Activated CD4-positive, CD25-positive, alpha-beta regulatory T cell (primary cell): ENCODE data around the gene NINJ2.

Source experiments
- DNase-seq, 4 experiments: peaks; one replicate each; lab custom pipeline; 2025; lab: John Stamatoyannopoulos, UW

The NINJ2 gene

DNA sequence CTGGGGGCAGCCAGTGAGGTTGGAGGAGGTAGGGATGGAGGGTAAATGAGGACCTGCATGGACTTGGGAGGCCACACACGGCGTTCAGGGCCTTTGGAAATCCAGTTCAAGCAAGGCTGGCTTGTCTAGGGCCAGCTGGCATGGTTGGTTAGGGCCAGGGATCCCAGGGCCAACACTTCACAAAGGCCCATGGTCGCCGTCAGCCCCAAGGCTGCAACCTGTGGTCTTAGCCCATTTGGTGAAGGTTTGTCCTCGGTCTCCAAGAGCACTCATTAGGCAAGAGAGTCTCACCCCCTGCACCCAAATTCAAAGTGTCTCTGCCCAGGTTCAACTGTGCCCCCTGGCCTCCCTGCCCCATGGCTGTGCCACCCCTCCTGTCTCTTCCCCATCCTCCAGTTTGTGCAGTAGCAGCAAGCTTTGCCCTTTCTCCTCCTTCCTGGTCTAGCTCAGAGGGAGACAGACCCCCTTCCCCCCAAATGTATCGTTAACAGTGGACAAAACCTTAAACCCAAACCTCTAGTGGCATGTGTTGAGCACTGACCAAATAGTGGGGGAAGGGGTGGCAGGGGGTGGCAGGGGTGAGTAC is 94.1 kb downstream of the NINJ2 start:
- no peak for DNase-seq

DNA sequence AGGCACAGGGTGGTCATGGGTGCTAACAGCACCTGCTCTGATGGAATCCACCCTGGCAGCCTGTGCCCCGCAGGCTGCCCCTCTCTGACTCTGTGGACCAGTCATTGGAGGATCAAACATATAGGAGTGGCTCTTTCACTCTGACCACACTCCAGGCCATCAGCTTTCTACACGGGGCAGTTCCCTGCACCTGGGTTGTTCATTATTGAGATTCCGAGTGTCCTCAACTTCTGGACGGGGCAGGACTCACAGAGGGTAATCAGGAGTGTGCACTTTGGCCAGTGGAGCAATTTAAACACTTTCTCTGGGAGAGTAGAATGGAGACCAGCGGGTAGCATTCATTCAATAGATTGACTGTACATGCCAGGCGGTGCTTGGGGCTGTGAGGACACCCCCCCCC is 94.8 kb downstream of the NINJ2 start:
- no peak for DNase-seq

- DNase-seq = no peak
Measured at GRCh38 chr12:565589-566105, 97.6 kb downstream of the NINJ2 start.

GRCh38 chr12:565161-565560 is 98.1 kb downstream of the NINJ2 start:
- no peak for DNase-seq

DNA sequence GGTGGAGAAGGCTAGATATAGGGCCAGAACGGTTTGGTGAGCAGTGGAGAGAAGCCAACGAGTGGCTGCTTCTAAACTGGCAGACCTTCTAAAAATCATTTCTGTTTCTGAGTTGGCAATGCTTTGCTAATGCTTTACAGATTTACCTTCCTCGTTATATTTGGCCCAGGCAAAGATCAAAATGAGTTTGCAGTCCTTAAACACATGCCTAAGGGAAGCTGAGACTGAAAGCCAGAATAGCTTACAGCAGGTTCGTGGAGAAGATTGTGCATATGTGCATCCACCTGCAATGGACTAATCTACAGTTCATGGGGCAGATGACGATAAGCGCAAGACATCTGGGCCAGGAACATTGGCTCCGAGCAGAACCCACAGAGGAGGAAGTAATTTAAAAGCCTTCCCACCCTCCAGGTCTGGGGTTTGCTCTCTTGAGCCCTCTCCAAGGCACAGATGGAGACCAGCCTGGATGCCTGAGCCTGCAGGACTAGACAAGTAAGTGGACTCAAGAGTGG is 99.4 kb downstream of the NINJ2 start:
- no peak for DNase-seq

GRCh38 chr12:563250-563781 is 99.9 kb downstream of the NINJ2 start:
- peak in 1 of 4 experiments; percentile 9 for DNase-seq

DNA sequence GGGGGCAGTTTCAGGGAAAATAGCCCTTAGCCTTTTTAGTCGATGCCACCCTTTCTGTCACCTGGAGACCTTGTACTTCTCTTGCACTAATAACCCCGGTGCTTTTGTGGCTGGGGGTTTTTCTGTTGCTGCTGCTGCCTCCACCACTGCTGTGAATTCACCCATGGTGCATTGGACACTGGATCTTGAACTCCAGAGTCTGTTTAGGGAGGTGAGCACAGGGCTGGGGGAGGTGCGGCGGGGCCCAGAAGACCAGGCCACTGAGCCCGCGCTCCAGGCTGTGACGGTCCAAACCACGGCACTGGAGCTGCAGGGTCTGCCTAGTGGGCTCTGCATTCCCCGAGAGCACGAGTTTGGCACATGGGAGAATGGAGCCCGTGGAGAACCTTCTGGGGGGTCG is 100.6 kb downstream of the NINJ2 start:
- no peak for DNase-seq

GRCh38 chr12:561908-562593 is 101.2 kb downstream of the NINJ2 start:
- DNase-seq = no peak

DNA sequence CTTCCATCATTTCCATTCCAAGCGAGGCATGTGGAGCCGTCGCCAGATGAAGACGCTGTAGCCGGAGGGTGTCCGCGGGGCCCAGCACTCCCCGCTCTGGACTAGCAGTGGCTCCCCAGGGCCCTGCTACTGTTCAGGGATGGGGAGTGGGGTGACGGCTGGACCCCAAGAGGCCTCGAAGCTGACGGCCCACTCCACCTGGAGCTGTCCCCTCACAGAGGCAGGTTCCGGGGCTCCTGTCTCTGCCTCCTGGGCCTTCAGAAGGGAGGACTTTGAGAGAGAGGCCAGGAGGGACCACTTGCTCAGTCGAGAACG is 101.9 kb downstream of the NINJ2 start:
- DNase-seq = no peak

GRCh38 chr12:560691-561390 is 102.4 kb downstream of the NINJ2 start:
- DNase-seq = no peak

DNA sequence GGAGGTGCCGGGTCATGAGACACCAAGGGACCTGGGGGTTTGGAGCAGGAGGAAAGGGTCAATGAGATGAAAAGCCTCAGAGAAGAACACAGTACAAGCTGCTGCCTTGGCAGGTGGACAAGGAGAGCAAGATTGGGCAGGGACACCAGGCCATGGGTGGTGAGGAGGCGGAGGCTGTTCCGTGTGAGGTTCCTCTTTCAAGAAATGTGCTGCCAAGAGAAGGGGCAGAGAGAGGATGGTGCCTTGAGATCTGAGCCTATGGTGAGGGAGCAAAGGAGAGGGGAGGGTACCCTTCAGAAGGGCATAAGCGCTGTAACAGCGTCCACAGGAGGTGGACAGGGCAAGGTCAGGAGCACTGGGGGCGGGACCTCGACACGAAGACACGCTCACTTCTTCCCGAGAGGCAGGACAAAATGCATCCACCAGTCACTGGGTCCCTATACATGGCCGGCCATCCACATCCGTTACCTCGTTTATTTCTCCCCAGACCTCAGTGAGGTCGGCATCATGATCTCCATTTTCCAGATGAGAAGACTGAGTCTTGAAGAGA is 103.3 kb downstream of the NINJ2 start:
- DNase-seq = no peak

GRCh38 chr12:559208-559905 is 103.9 kb downstream of the NINJ2 start:
- no peak for DNase-seq

DNA sequence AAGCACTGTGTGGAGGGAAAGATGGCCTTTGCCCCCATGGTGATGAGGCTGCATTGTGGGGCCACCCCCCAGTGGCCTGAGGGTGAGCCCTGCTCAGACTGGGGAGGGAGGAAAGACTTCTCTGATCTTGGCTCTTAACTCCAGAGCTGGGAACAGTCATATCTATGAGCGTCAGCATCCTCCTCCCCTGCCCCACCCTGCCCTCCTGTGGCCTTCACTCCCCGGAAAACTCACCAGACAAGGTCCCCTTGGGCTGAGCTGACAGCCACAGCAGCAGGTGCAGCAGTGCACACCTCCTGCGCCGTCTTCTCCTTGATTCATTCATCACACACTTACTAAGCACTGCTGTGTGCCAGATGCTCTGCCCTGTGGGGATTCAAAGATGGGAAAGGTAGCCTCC is 104.7 kb downstream of the NINJ2 start:
- no peak for DNase-seq

- no peak for DNase-seq
Measured at GRCh38 chr12:556498-556897, 106.7 kb downstream of the NINJ2 start.

DNA sequence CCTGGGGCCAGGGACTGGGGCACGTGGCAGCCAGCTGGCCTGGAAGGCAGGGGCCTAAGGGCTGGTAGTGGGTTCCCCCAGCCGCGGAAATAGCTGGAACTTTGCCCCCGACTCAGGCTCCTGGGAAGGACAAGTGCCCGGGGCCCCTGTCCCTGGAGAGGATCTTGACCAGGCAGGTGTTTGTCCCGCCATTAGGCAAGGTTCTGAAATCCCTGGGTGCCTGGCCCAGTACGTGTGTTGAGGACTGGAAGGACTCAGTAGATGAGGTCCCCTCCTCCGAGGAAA is 109.3 kb downstream of the NINJ2 start:
- no peak for DNase-seq

DNA sequence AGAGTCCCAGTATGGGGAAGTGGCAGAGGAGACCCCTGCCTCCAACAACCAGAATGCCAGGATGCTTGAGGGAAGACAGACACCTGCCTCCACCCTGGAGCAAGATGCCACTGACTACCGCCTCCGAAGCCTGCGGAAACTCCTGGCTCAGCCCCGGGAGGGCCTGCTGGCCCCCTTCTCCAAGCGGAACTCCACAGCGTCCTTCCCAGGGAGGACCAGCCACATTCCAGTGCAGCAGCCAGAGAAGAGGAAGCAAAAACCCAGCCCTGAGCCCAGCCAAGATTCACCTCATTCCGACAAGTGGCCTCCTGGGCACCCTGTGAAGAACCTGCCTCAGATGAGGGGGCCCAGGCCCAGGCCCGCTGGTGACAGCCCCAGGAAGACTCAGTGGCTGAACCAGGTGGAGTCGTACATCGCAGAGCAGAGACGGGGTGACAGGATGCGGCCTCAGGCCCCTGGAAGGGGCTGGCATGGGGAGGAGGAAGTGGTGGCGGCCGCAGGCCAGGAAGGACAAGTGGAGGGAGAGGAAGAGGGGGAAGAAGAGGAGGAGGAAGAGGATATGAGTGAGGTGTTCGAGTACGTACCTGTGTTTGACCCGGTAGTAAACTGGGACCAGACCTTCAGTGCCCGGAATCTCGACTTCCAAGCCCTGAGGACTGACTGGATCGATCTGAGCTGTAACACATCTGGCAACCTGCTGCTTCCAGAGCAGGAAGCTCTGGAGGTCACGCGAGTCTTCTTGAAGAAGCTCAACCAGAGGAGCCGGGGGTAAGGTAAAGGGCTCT is 109.8 kb downstream of the NINJ2 start:
- no peak for DNase-seq

GRCh38 chr12:552466-552865 is 110.8 kb downstream of the NINJ2 start:
- DNase-seq = no peak

GRCh38 chr12:550473-551260 is 112.6 kb downstream of the NINJ2 start:
- DNase-seq = no peak

GRCh38 chr12:549476-550082 is 113.7 kb downstream of the NINJ2 start:
- no peak for DNase-seq

DNA sequence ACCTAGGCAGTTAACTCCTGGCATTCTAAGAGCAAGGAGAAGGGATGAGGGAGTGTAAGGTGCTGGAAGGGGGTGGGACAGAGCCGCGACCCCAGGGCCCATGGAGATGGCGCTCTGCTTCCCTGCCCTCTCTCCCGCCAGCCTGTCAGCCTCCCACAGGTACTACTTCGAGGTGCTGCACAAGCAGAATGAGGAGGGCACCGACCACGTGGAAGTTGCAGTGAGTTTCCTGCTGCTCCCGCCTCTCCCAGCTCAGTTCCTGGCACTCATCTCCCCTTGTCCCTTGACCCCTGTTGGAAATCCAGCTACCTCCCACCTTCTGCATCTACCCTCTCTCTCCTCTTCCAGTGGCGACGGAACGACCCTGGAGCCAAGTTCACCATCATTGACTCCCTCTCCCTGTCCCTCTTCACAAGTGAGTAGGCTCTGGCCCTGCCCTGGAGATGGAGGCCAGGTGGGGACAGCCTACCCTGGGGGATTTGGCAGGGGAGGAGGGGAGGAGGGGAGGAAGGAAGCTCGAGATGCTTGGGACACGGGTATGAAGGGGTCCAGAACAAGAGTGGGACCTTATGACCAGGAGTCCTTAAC is 115.3 kb downstream of the NINJ2 start:
- DNase-seq = no peak
